Measurements from ENCODE around the gene RASL12. TPM values are rescaled to one million over a fixed set of nuclear protein-coding genes. Genes with fewer than 3 reads are reported as not detected.

RASL12 gene
- total RNA-seq, 1 experiment from 2014 or later: 0.12 TPM

GRCh38 chr15:65092911-65093792 is 25.4 kb upstream of the RASL12 start:
- intact Hi-C loops (cut with micrococcal nuclease; ENCODE audit: unreplicated experiment): no loop called here
- CTCF ChIA-PET: interaction anchor here (0.6 kb wide), 1 partner anchor 283 kb away, joined by 9 read pairs; no protein-coding TSS in a partner anchor
- Mint-ChIP-seq H3K9me3 (ENCODE audit: low read depth, unreplicated experiment) (no peaks in the 10 kb centered on the region), H3K4me1 (ENCODE audit: low read depth, unreplicated experiment) (peaks cover 8% of the 10 kb centered on the region), H3K4me3 (ENCODE audit: low read depth, unreplicated experiment) (no peak overlapping the region), H3K27me3 (ENCODE audit: unreplicated experiment) (no peaks in the 10 kb centered on the region), H3K36me3 (ENCODE audit: insufficient read depth, unreplicated experiment) (no peaks in the 10 kb centered on the region), H3K27ac (ENCODE audit: unreplicated experiment) (no peak overlapping the region)
- TF ChIP-seq CTCF (IDR thresholded peaks at IDR 0.05; ENCODE audit: unreplicated experiment): no peak
- no TSS peak for BruUV-seq (replicated peaks)
- no peak for DNase-seq

- intact Hi-C loops (cut with micrococcal nuclease; ENCODE audit: unreplicated experiment): no loop called here
- CTCF ChIA-PET: interaction anchor here (0.6 kb wide), 1 partner anchor 284 kb away, joined by 9 read pairs; no protein-coding TSS in a partner anchor
- H3K36me3 Mint-ChIP-seq (ENCODE audit: insufficient read depth, unreplicated experiment): no peaks in the 10 kb centered on the region
These were observed 24.4 kb upstream of the RASL12 start for GRCh38 chr15:65091946-65092770.

GRCh38 chr15:65089206-65089824 is 21.5 kb upstream of the RASL12 start:
- DNase-seq: no peak
- no peak overlapping the region for H3K4me3 Mint-ChIP-seq (ENCODE audit: low read depth, unreplicated experiment)
- H3K27ac Mint-ChIP-seq (ENCODE audit: unreplicated experiment): no peak overlapping the region
- intact Hi-C loops (cut with micrococcal nuclease; ENCODE audit: unreplicated experiment): no loop called here
- TF ChIP-seq CTCF (IDR thresholded peaks at IDR 0.05; ENCODE audit: unreplicated experiment): no peak
- H3K27me3 Mint-ChIP-seq (ENCODE audit: unreplicated experiment): peaks cover 16% of the 10 kb centered on the region
- CTCF ChIA-PET: interaction anchor here (1.3 kb wide), 1 partner anchor 35 kb away, joined by 3 read pairs; no protein-coding TSS in a partner anchor
- BruUV-seq (replicated peaks): no TSS peak
- H3K9me3 Mint-ChIP-seq (ENCODE audit: low read depth, unreplicated experiment): no peaks in the 10 kb centered on the region
- H3K4me1 Mint-ChIP-seq (ENCODE audit: low read depth, unreplicated experiment): peaks cover 8% of the 10 kb centered on the region
- no peaks in the 10 kb centered on the region for H3K36me3 Mint-ChIP-seq (ENCODE audit: insufficient read depth, unreplicated experiment)

More at GRCh38 chr15:65091946-65092770, 24.4 kb upstream of the RASL12 start:
- no peak for TF ChIP-seq CTCF (IDR thresholded peaks at IDR 0.05; ENCODE audit: unreplicated experiment)
- BruUV-seq (replicated peaks): no TSS peak
- Mint-ChIP-seq H3K27me3 (ENCODE audit: unreplicated experiment) (no peaks in the 10 kb centered on the region), H3K9me3 (ENCODE audit: low read depth, unreplicated experiment) (no peaks in the 10 kb centered on the region), H3K27ac (ENCODE audit: unreplicated experiment) (no peak overlapping the region), H3K4me3 (ENCODE audit: low read depth, unreplicated experiment) (no peak overlapping the region), H3K4me1 (ENCODE audit: low read depth, unreplicated experiment) (peaks cover 8% of the 10 kb centered on the region)
- no peak for DNase-seq

- CTCF ChIA-PET: interaction anchor here (1.3 kb wide), 1 partner anchor 34 kb away, joined by 3 read pairs; no protein-coding TSS in a partner anchor
- Mint-ChIP-seq H3K9me3 (ENCODE audit: low read depth, unreplicated experiment) (no peaks in the 10 kb centered on the region), H3K27ac (ENCODE audit: unreplicated experiment) (no peak overlapping the region), H3K36me3 (ENCODE audit: insufficient read depth, unreplicated experiment) (no peaks in the 10 kb centered on the region), H3K4me1 (ENCODE audit: low read depth, unreplicated experiment) (peaks cover 8% of the 10 kb centered on the region), H3K27me3 (ENCODE audit: unreplicated experiment) (peaks cover 23% of the 10 kb centered on the region), H3K4me3 (ENCODE audit: low read depth, unreplicated experiment) (no peak overlapping the region)
- no TSS peak for BruUV-seq (replicated peaks)
- TF ChIP-seq CTCF (IDR thresholded peaks at IDR 0.05; ENCODE audit: unreplicated experiment): no peak
- no peak for DNase-seq
- intact Hi-C loops (cut with micrococcal nuclease; ENCODE audit: unreplicated experiment): no loop called here
These were observed 20.8 kb upstream of the RASL12 start for GRCh38 chr15:65088643-65089021.

Data from Calu3 (cell line).